Measurements from ENCODE around the gene ZBTB20. TPM values are rescaled to one million over a fixed set of nuclear protein-coding genes. Genes with fewer than 3 reads are reported as not detected.

Gene ZBTB20
- total RNA-seq (ENCODE audit: unreplicated experiment) = 27.5 TPM
- long read RNA-seq, partial matches to known transcripts = 1 of 3 reads
- long read RNA-seq, other reads (novel, unspliced or antisense) = 2 of 3 reads

- Mint-ChIP-seq H3K9me3 (ENCODE audit: unreplicated experiment) (peaks cover 11% of the 10 kb centered on the region), H3K4me1 (ENCODE audit: low read depth, unreplicated experiment) (peaks cover 2% of the 10 kb centered on the region), H3K36me3 (ENCODE audit: unreplicated experiment) (no peaks in the 10 kb centered on the region), H3K27me3 (ENCODE audit: unreplicated experiment) (peaks cover 7% of the 10 kb centered on the region), H3K4me3 (ENCODE audit: unreplicated experiment) (peak within 1 kb of the TSS; percentile 97), H3K27ac (ENCODE audit: unreplicated experiment) (peak within 1 kb of the TSS; percentile 96)
- no peak for TF ChIP-seq CTCF (IDR thresholded peaks at IDR 0.05; ENCODE audit: partially characterized antibody, unreplicated experiment)
- peak; percentile 72 for DNase-seq
These were observed at the start of gene ZBTB20 for GRCh38 chr3:115146418-115147328. Gene ZBTB20 (minus strand): TSS chr3:115147288.

GRCh38 chr3:115194476-115194875, 47.4 kb upstream of the ZBTB20 start:
- Mint-ChIP-seq H3K4me3 (ENCODE audit: unreplicated experiment) (no peak overlapping the region), H3K27me3 (ENCODE audit: unreplicated experiment) (no peaks in the 10 kb centered on the region), H3K4me1 (ENCODE audit: low read depth, unreplicated experiment) (no peaks in the 10 kb centered on the region), H3K9me3 (ENCODE audit: unreplicated experiment) (peaks cover 3% of the 10 kb centered on the region), H3K27ac (ENCODE audit: unreplicated experiment) (no peak overlapping the region), H3K36me3 (ENCODE audit: unreplicated experiment) (peaks cover 7% of the 10 kb centered on the region)
- no peak for TF ChIP-seq CTCF (IDR thresholded peaks at IDR 0.05; ENCODE audit: partially characterized antibody, unreplicated experiment)
- DNase-seq = no peak

- Mint-ChIP-seq H3K9me3 (ENCODE audit: unreplicated experiment) (no peaks in the 10 kb centered on the region), H3K4me3 (ENCODE audit: unreplicated experiment) (no peak overlapping the region), H3K36me3 (ENCODE audit: unreplicated experiment) (no peaks in the 10 kb centered on the region), H3K4me1 (ENCODE audit: low read depth, unreplicated experiment) (no peaks in the 10 kb centered on the region), H3K27ac (ENCODE audit: unreplicated experiment) (no peak overlapping the region), H3K27me3 (ENCODE audit: unreplicated experiment) (no peaks in the 10 kb centered on the region)
- no peak for TF ChIP-seq CTCF (IDR thresholded peaks at IDR 0.05; ENCODE audit: partially characterized antibody, unreplicated experiment)
- DNase-seq = no peak
These were observed 43.7 kb upstream of the ZBTB20 start for GRCh38 chr3:115190747-115191146.

- Mint-ChIP-seq H3K36me3 (ENCODE audit: unreplicated experiment) (no peaks in the 10 kb centered on the region), H3K4me3 (ENCODE audit: unreplicated experiment) (no peak overlapping the region), H3K27me3 (ENCODE audit: unreplicated experiment) (no peaks in the 10 kb centered on the region), H3K9me3 (ENCODE audit: unreplicated experiment) (peaks cover 3% of the 10 kb centered on the region), H3K4me1 (ENCODE audit: low read depth, unreplicated experiment) (no peaks in the 10 kb centered on the region), H3K27ac (ENCODE audit: unreplicated experiment) (no peak overlapping the region)
- no peak for DNase-seq
- no peak for TF ChIP-seq CTCF (IDR thresholded peaks at IDR 0.05; ENCODE audit: partially characterized antibody, unreplicated experiment)
These were observed 40.2 kb upstream of the ZBTB20 start for GRCh38 chr3:115187149-115187757.
